ENCODE measurements around the gene EHD3.

Gene EHD3

DNA sequence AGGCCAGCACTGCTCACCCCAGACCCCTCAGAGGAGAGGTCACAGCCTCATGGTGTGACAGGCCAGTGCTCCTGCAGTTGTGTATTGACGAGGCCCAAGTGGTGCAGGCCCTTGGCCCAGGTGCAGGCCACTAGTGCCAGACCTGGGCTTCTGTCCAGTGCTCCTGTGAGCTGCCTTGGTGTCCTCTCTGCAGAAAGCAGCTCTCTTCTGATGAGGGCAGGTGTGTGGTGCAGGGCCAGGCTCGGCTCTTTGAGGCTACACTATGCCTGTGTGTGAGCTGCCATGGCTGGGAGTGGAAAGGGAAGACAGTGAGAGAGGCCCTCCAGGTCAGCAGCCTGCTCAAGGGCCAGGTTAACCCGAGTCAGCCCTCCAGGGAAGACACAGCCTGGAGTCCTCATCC is 17.1 kb downstream of the EHD3 start:
- TF ChIP-seq CEBPB (IDR thresholded peaks at IDR 0.05) = no peak
- TF ChIP-seq EGR1 (IDR thresholded peaks at IDR 0.05) = no peak
- no peak for TF ChIP-seq ZBTB7A (IDR thresholded peaks at IDR 0.05; ENCODE audit: low read depth)
- TF ChIP-seq TEAD4 (IDR thresholded peaks at IDR 0.05) = no peak
- TF ChIP-seq EP300 (IDR thresholded peaks at IDR 0.05; ENCODE audit: borderline replicate concordance) = no peak
- TF ChIP-seq TCF12 (IDR thresholded peaks at IDR 0.05; ENCODE audit: low read depth) = no peak
- TF ChIP-seq, protein P1, sequence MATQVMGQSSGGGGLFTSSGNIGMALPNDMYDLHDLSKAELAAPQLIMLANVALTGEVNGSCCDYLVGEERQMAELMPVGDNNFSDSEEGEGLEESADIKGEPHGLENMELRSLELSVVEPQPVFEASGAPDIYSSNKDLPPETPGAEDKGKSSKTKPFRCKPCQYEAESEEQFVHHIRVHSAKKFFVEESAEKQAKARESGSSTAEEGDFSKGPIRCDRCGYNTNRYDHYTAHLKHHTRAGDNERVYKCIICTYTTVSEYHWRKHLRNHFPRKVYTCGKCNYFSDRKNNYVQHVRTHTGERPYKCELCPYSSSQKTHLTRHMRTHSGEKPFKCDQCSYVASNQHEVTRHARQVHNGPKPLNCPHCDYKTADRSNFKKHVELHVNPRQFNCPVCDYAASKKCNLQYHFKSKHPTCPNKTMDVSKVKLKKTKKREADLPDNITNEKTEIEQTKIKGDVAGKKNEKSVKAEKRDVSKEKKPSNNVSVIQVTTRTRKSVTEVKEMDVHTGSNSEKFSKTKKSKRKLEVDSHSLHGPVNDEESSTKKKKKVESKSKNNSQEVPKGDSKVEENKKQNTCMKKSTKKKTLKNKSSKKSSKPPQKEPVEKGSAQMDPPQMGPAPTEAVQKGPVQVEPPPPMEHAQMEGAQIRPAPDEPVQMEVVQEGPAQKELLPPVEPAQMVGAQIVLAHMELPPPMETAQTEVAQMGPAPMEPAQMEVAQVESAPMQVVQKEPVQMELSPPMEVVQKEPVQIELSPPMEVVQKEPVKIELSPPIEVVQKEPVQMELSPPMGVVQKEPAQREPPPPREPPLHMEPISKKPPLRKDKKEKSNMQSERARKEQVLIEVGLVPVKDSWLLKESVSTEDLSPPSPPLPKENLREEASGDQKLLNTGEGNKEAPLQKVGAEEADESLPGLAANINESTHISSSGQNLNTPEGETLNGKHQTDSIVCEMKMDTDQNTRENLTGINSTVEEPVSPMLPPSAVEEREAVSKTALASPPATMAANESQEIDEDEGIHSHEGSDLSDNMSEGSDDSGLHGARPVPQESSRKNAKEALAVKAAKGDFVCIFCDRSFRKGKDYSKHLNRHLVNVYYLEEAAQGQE (IDR thresholded peaks at IDR 0.05; ENCODE audit: low read depth) = no peak
- no peak for TF ChIP-seq NFIC (IDR thresholded peaks at IDR 0.05)
- no peak for TF ChIP-seq TAF1 (IDR thresholded peaks at IDR 0.05; ENCODE audit: low read depth)
- no peak for TF ChIP-seq RAD21 (IDR thresholded peaks at IDR 0.05; ENCODE audit: low read depth)
- TF ChIP-seq, protein P2, sequence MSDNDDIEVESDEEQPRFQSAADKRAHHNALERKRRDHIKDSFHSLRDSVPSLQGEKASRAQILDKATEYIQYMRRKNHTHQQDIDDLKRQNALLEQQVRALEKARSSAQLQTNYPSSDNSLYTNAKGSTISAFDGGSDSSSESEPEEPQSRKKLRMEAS (IDR thresholded peaks at IDR 0.05) = no peak
- TF ChIP-seq YY1 (IDR thresholded peaks at IDR 0.05; ENCODE audit: low read depth) = no peak

DNA sequence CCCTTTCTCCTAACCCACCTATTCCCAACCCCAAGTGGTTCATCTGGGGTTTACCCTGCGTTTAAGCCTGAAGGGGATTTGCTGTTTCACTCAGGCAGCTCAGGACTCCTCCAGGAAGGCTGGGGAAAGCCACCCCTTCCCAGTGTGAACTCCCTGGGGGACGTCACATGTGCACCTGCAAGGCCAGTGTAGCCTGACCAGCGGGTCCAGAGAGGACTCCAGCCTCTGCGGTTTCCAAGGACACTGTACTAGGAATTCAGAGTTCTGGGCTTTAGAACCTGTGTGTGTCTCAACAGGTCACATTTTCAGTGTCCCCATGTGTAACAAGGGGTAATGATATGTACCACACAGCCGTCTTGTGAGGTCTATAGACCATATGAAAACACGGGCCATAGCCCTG is 17.9 kb downstream of the EHD3 start:
- TF ChIP-seq YY1 (IDR thresholded peaks at IDR 0.05; ENCODE audit: low read depth) = no peak
- TF ChIP-seq NFIC (IDR thresholded peaks at IDR 0.05) = no peak
- no peak for TF ChIP-seq ZBTB7A (IDR thresholded peaks at IDR 0.05; ENCODE audit: low read depth)
- TF ChIP-seq, protein P1 (IDR thresholded peaks at IDR 0.05; ENCODE audit: low read depth) = no peak
- TF ChIP-seq EGR1 (IDR thresholded peaks at IDR 0.05) = no peak
- TF ChIP-seq TAF1 (IDR thresholded peaks at IDR 0.05; ENCODE audit: low read depth) = no peak
- no peak for TF ChIP-seq CREB1 (IDR thresholded peaks at IDR 0.05; ENCODE audit: low read depth)
- TF ChIP-seq CEBPB (IDR thresholded peaks at IDR 0.05) = no peak
- TF ChIP-seq EP300 (IDR thresholded peaks at IDR 0.05; ENCODE audit: borderline replicate concordance) = no peak
- TF ChIP-seq FOXM1 (IDR thresholded peaks at IDR 0.05; ENCODE audit: borderline replicate concordance, low read depth) = no peak
- no peak for TF ChIP-seq RAD21 (IDR thresholded peaks at IDR 0.05; ENCODE audit: low read depth)
- TF ChIP-seq, protein P2 (IDR thresholded peaks at IDR 0.05) = no peak
- TF ChIP-seq, protein P3, sequence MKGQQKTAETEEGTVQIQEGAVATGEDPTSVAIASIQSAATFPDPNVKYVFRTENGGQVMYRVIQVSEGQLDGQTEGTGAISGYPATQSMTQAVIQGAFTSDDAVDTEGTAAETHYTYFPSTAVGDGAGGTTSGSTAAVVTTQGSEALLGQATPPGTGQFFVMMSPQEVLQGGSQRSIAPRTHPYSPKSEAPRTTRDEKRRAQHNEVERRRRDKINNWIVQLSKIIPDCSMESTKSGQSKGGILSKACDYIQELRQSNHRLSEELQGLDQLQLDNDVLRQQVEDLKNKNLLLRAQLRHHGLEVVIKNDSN (IDR thresholded peaks at IDR 0.05) = no peak
- no peak for TF ChIP-seq TCF12 (IDR thresholded peaks at IDR 0.05; ENCODE audit: low read depth)
- TF ChIP-seq TEAD4 (IDR thresholded peaks at IDR 0.05) = no peak

DNA sequence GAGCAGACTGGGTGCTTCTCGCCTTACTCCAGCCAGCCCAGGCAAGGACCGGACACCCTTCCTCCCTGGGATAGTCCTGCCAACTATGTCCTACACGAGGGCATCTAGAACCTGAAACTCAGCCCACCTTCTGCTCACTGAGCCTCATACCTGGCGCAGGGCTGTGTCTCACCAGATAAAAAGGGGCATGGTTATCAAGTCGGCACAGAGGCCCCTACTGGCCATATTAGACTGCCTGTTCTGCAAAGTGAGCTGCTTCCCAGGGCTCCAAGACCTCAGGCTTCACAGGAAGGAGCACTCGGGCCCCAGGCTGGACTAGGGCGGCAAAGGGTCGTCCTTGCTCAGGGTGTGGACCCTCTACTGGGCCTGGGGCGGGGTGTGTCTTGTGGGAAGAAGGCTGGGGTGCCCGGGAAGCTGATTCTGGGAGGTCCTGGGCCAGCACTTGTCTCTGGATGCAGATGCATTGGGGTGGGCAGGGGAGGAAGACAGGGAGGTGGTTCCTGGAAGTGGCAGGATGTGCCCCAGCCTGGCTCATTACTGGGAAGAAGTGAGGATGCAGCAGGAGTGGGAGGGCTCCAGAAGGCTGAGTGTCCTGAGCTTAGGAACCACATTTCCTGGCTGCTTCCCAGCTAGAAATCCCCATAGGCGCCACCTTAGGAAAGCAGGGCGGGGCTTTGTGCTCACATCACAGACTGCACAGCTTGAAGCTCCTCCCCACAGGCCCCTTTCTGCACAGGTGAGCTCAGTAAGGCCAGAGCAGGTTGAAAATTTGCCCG is 19.6 kb downstream of the EHD3 start:
- TF ChIP-seq, protein P1 (IDR thresholded peaks at IDR 0.05; ENCODE audit: low read depth) = no peak
- no peak for TF ChIP-seq TAF1 (IDR thresholded peaks at IDR 0.05; ENCODE audit: low read depth)
- no peak for TF ChIP-seq YY1 (IDR thresholded peaks at IDR 0.05; ENCODE audit: low read depth)
- TF ChIP-seq TEAD4 (IDR thresholded peaks at IDR 0.05) = no peak
- TF ChIP-seq EGR1 (IDR thresholded peaks at IDR 0.05) = no peak
- TF ChIP-seq, protein P3 (IDR thresholded peaks at IDR 0.05) = no peak
- no peak for TF ChIP-seq CREB1 (IDR thresholded peaks at IDR 0.05; ENCODE audit: low read depth)
- no peak for TF ChIP-seq EP300 (IDR thresholded peaks at IDR 0.05; ENCODE audit: borderline replicate concordance)
- TF ChIP-seq TCF12 (IDR thresholded peaks at IDR 0.05; ENCODE audit: low read depth) = no peak
- TF ChIP-seq ZBTB7A (IDR thresholded peaks at IDR 0.05; ENCODE audit: low read depth) = no peak
